BE2C (cell line): ENCODE data around the gene FAM229A.

Experiments used
- DNase-seq: peaks from one replicate; pipeline ENCODE4 v3.0.0-alpha.2; 2020
- H3K27me3 ChIP-seq: fragments of 250-450 bp; sonication (Bioruptor Pico); 2 replicates; pipeline ENCODE4 v1.5.1; 2020; ENCODE audit warnings: mild to moderate bottlenecking
- H3K36me3 ChIP-seq: fragments of 250-450 bp; sonication (Bioruptor Pico); 2 replicates; pipeline ENCODE4 v1.5.1; 2020; ENCODE audit warnings: mild to moderate bottlenecking
- H3K4me1 ChIP-seq: fragments of 250-450 bp; sonication (Bioruptor Pico); 2 replicates; pipeline ENCODE4 v1.5.1; 2020
- H3K4me3 ChIP-seq: 2 replicates; pipeline ENCODE4 v1.5.1; 2011; ENCODE audit warnings: low read depth, low read length
- H3K9me3 ChIP-seq: fragments of 250-450 bp; sonication (Bioruptor Pico); 2 replicates; pipeline ENCODE4 v1.5.1; 2020
- CTCF ChIP-seq: IDR thresholded peaks from 2 replicates; pipeline ENCODE4 v1.5.1; 2012; ENCODE audit warnings: mild to moderate bottlenecking, low read depth, low read length

The FAM229A gene

GRCh38 chr1:32341186-32341757 lies 21.0 kb downstream of the FAM229A start:
- DNase-seq, result no peak
- Histone ChIP-seq H3K36me3 (no peaks in the 10 kb centered on the region), H3K27me3 (no peaks in the 10 kb centered on the region), H3K9me3 (no peaks in the 10 kb centered on the region), H3K4me3 (no peak overlapping the region), H3K4me1 (no peaks in the 10 kb centered on the region)
- no peak for TF ChIP-seq CTCF

- Histone ChIP-seq H3K36me3 (no peaks in the 10 kb centered on the region; the same call in 1 of the 2 replicates), H3K4me1 (no peaks in the 10 kb centered on the region), H3K4me3 (no peak overlapping the region), H3K9me3 (no peaks in the 10 kb centered on the region), H3K27me3 (no peaks in the 10 kb centered on the region)
- TF ChIP-seq CTCF, result no peak
- no peak for DNase-seq
Observed at GRCh38 chr1:32339363-32339978, 22.8 kb downstream of the FAM229A start.

- peaks cover 4% of the 10 kb centered on the region for H3K36me3 ChIP-seq
- no peaks in the 10 kb centered on the region for H3K27me3 ChIP-seq
- TF ChIP-seq CTCF, result no peak
- H3K9me3 ChIP-seq, result no peaks in the 10 kb centered on the region
- DNase-seq, result no peak
- no peaks in the 10 kb centered on the region for H3K4me1 ChIP-seq
- no peak overlapping the region for H3K4me3 ChIP-seq
Observed at GRCh38 chr1:32338637-32339145, 23.6 kb downstream of the FAM229A start.

GRCh38 chr1:32337855-32338636 lies 24.2 kb downstream of the FAM229A start:
- no peak overlapping the region for H3K4me3 ChIP-seq
- no peak for TF ChIP-seq CTCF
- DNase-seq, result no peak

GRCh38 chr1:32336963-32337675 lies 25.2 kb downstream of the FAM229A start:
- no peak for DNase-seq
- Histone ChIP-seq H3K27me3 (no peaks in the 10 kb centered on the region), H3K36me3 (peaks cover 11% of the 10 kb centered on the region), H3K4me3 (no peak overlapping the region), H3K4me1 (no peaks in the 10 kb centered on the region), H3K9me3 (no peaks in the 10 kb centered on the region)
- TF ChIP-seq CTCF, result no peak

More at GRCh38 chr1:32337855-32338636, 24.2 kb downstream of the FAM229A start:
- no peaks in the 10 kb centered on the region for H3K27me3 ChIP-seq
- no peaks in the 10 kb centered on the region for H3K9me3 ChIP-seq
- peaks cover 7% of the 10 kb centered on the region for H3K36me3 ChIP-seq
- no peaks in the 10 kb centered on the region for H3K4me1 ChIP-seq
